ENCODE results near the gene CCNI2.
A peak's percentile ranks its signal among the peaks of the same experiment; 100 is the strongest.

The CCNI2 gene

GRCh38 chr5:132746592-132746953 is 653 bp upstream of the CCNI2 start:
- Histone ChIP-seq H3K4me1 (ENCODE audit: low read length) (peaks cover 4% of the 10 kb centered on the region; the same call in 1 of the 2 replicates), H3K4me2 (ENCODE audit: low read depth, low read length) (peak overlapping the region; percentile 79), H3K36me3 (replicated peaks; ENCODE audit: insufficient read depth, low read length) (no peaks in the 10 kb centered on the region), H3K9ac (ENCODE audit: low read length) (no peak overlapping the region; the same call in 1 of the 2 replicates), H3K9me3 (replicated peaks; ENCODE audit: insufficient read depth, low read length) (no peaks in the 10 kb centered on the region), H3F3A (ENCODE audit: insufficient read depth, low read length) (no peaks in the 10 kb centered on the region), H3K27me3 (replicated peaks; ENCODE audit: insufficient read depth, low read length) (no peaks in the 10 kb centered on the region; the same call in 1 of the 2 replicates), H2AFZ (ENCODE audit: low read length) (0 out of 2 replicates have a peak overlapping the region, but pooled peaks have one; percentile 14), H3K9me2 (replicated peaks; ENCODE audit: insufficient read depth, low read length) (no peaks in the 10 kb centered on the region), H3K27ac (ENCODE audit: low read length) (no peak overlapping the region), H3K4me3 (ENCODE audit: low read length) (peak overlapping the region; percentile 41), H4K20me1 (ENCODE audit: insufficient read depth, low read length) (no peaks in the 10 kb centered on the region; the same call in 1 of the 2 replicates), H3K79me2 (ENCODE audit: low read length) (no peaks in the 10 kb centered on the region)
- no peak for TF ChIP-seq EZH2 (optimal IDR thresholded peaks at IDR 0.05; ENCODE audit: low read depth, low read length)
- no peak for TF ChIP-seq CTCF (IDR thresholded peaks at IDR 0.05; ENCODE audit: low read length)
- no peak for TF ChIP-seq EZH2phosphoT487 (IDR thresholded peaks at IDR 0.05; ENCODE audit: low read length)
- no peak for DNase-seq

GRCh38 chr5:132747616-132748440 is 602 bp downstream of the CCNI2 start:
- no peaks in the 10 kb centered on the region for H3K36me3 ChIP-seq (replicated peaks; ENCODE audit: insufficient read depth, low read length)
- H3K27me3 ChIP-seq (replicated peaks; ENCODE audit: insufficient read depth, low read length) = no peaks in the 10 kb centered on the region; the same call in 1 of the 2 replicates
- no peak for DNase-seq
- no peaks in the 10 kb centered on the region for H3F3A ChIP-seq (ENCODE audit: insufficient read depth, low read length)
- TF ChIP-seq EZH2phosphoT487 (IDR thresholded peaks at IDR 0.05; ENCODE audit: low read length) (no peak), CTCF (IDR thresholded peaks at IDR 0.05; ENCODE audit: low read length) (no peak), EZH2 (optimal IDR thresholded peaks at IDR 0.05; ENCODE audit: low read depth, low read length) (no peak)
- H3K4me1 ChIP-seq (ENCODE audit: low read length) = peaks cover 4% of the 10 kb centered on the region; the same call in 1 of the 2 replicates
- H3K9me3 ChIP-seq (replicated peaks; ENCODE audit: insufficient read depth, low read length) = no peaks in the 10 kb centered on the region
- no peaks in the 10 kb centered on the region for H3K9me2 ChIP-seq (replicated peaks; ENCODE audit: insufficient read depth, low read length)
- H3K4me2 ChIP-seq (ENCODE audit: low read depth, low read length) = peak overlapping the region; percentile 79; the same call in 1 of the 2 replicates
- no peaks in the 10 kb centered on the region; the same call in 1 of the 2 replicates for H4K20me1 ChIP-seq (ENCODE audit: insufficient read depth, low read length)
- H2AFZ ChIP-seq (ENCODE audit: low read length) = peak overlapping the region; percentile 14; the same call in 1 of the 2 replicates
- no peak overlapping the region for H3K27ac ChIP-seq (ENCODE audit: low read length)
- H3K9ac ChIP-seq (ENCODE audit: low read length) = peak overlapping the region; percentile 4; the same call in 1 of the 2 replicates
- H3K79me2 ChIP-seq (ENCODE audit: low read length) = no peaks in the 10 kb centered on the region
- peak overlapping the region; percentile 41; the same call in 1 of the 2 replicates for H3K4me3 ChIP-seq (ENCODE audit: low read length)

- Histone ChIP-seq H3K27ac (ENCODE audit: low read length) (no peak overlapping the region), H3K4me3 (ENCODE audit: low read length) (no peak overlapping the region), H3K9ac (ENCODE audit: low read length) (no peak overlapping the region), H4K20me1 (ENCODE audit: insufficient read depth, low read length) (no peaks in the 10 kb centered on the region; the same call in 1 of the 2 replicates), H3K79me2 (ENCODE audit: low read length) (no peaks in the 10 kb centered on the region), H3K9me3 (replicated peaks; ENCODE audit: insufficient read depth, low read length) (no peaks in the 10 kb centered on the region), H3F3A (ENCODE audit: insufficient read depth, low read length) (no peaks in the 10 kb centered on the region), H3K27me3 (replicated peaks; ENCODE audit: insufficient read depth, low read length) (no peaks in the 10 kb centered on the region; the same call in 1 of the 2 replicates), H3K9me2 (replicated peaks; ENCODE audit: insufficient read depth, low read length) (no peaks in the 10 kb centered on the region), H3K36me3 (replicated peaks; ENCODE audit: insufficient read depth, low read length) (no peaks in the 10 kb centered on the region), H3K4me2 (ENCODE audit: low read depth, low read length) (no peak overlapping the region), H2AFZ (ENCODE audit: low read length) (no peak overlapping the region), H3K4me1 (ENCODE audit: low read length) (peaks cover 4% of the 10 kb centered on the region; the same call in 1 of the 2 replicates)
- DNase-seq = no peak
- TF ChIP-seq CTCF (IDR thresholded peaks at IDR 0.05; ENCODE audit: low read length) = no peak
These were observed 1.3 kb downstream of the CCNI2 start for GRCh38 chr5:132748522-132749000.
